Measurements from ENCODE around the gene B3GALNT1. TPM values are rescaled to one million over a fixed set of nuclear protein-coding genes. Genes with fewer than 3 reads are reported as not detected.

The B3GALNT1 gene
- total RNA-seq, 4 donors from 2014 or later: 1.6 to 6.1 (median 3.9) TPM

GRCh38 chr3:161067335-161067734 lies 37.8 kb downstream of the B3GALNT1 start:
- 60 to 71% methylated on average over 1 of the region's 1 CpG for WGBS, 2 donors (ENCODE audit: low coverage in 1 of 2)
- no peak overlapping the region for H3K27ac ChIP-seq

GRCh38 chr3:161066930-161067329 lies 38.2 kb downstream of the B3GALNT1 start:
- H3K4me1 ChIP-seq: peaks cover 0 to 7% (median 0%) of the 10 kb centered on the region in 3 donors
- H3K4me3 ChIP-seq: no peak overlapping the region
- H3K27me3 ChIP-seq: no peaks in the 10 kb centered on the region
- no peak overlapping the region for H3K27ac ChIP-seq
- no peaks in the 10 kb centered on the region for H3K9me3 ChIP-seq
- no peak for ATAC-seq
- WGBS, 2 donors (ENCODE audit: low coverage in 1 of 2): 84 to 100% methylated on average over 2 to 3 of the region's 3 CpGs
- TF ChIP-seq CTCF (IDR thresholded peaks at IDR 0.05) (no peak), EP300 (IDR thresholded peaks at IDR 0.05) (no peak), POLR2AphosphoS5 (IDR thresholded peaks at IDR 0.05) (no peak), POLR2A (IDR thresholded peaks at IDR 0.05) (no peak)
- H3K36me3 ChIP-seq: peaks cover 0 to 44% of the 10 kb centered on the region in 2 donors

More at GRCh38 chr3:161067335-161067734, 37.8 kb downstream of the B3GALNT1 start:
- Histone ChIP-seq H3K4me1 (peaks cover 0 to 7% (median 0%) of the 10 kb centered on the region in 3 donors), H3K4me3 (no peak overlapping the region), H3K36me3 (peaks cover 0 to 44% of the 10 kb centered on the region in 2 donors), H3K9me3 (no peaks in the 10 kb centered on the region), H3K27me3 (no peaks in the 10 kb centered on the region)
- no peak for TF ChIP-seq POLR2A (IDR thresholded peaks at IDR 0.05)
- TF ChIP-seq POLR2AphosphoS5 (IDR thresholded peaks at IDR 0.05): no peak
- no peak for TF ChIP-seq CTCF (IDR thresholded peaks at IDR 0.05)
- ATAC-seq: no peak

- ATAC-seq: no peak
- H3K4me3 ChIP-seq: no peak overlapping the region
- TF ChIP-seq CTCF (IDR thresholded peaks at IDR 0.05) (no peak), POLR2A (IDR thresholded peaks at IDR 0.05) (no peak), EP300 (IDR thresholded peaks at IDR 0.05) (no peak), POLR2AphosphoS5 (IDR thresholded peaks at IDR 0.05) (no peak)
- peaks cover 0 to 33% of the 10 kb centered on the region in 2 donors for H3K36me3 ChIP-seq
- 76 to 89% methylated on average over 3 to 5 of the region's 5 CpGs for WGBS, 2 donors (ENCODE audit: low coverage in 1 of 2)
- no peaks in the 10 kb centered on the region for H3K4me1 ChIP-seq
- H3K27me3 ChIP-seq: no peaks in the 10 kb centered on the region
- H3K9me3 ChIP-seq: no peaks in the 10 kb centered on the region
- H3K27ac ChIP-seq: no peak overlapping the region
Measured at GRCh38 chr3:161064413-161064812, 40.7 kb downstream of the B3GALNT1 start.

- Histone ChIP-seq H3K36me3 (no peaks in the 10 kb centered on the region), H3K4me3 (no peak overlapping the region), H3K27ac (no peak overlapping the region), H3K9me3 (no peaks in the 10 kb centered on the region), H3K27me3 (no peaks in the 10 kb centered on the region), H3K4me1 (no peaks in the 10 kb centered on the region)
- ATAC-seq: no peak
- no peak for TF ChIP-seq EP300 (IDR thresholded peaks at IDR 0.05)
- TF ChIP-seq CTCF (IDR thresholded peaks at IDR 0.05): no peak
- TF ChIP-seq POLR2A (IDR thresholded peaks at IDR 0.05): no peak
- TF ChIP-seq POLR2AphosphoS5 (IDR thresholded peaks at IDR 0.05): no peak
- 71 to 93% methylated on average over 4 to 5 of the region's 5 CpGs for WGBS, 2 donors (ENCODE audit: low coverage in 1 of 2)
Measured at GRCh38 chr3:161054860-161055604, 50.1 kb downstream of the B3GALNT1 start.

- ATAC-seq: no peak
- Histone ChIP-seq H3K27ac (no peak overlapping the region), H3K4me1 (no peaks in the 10 kb centered on the region), H3K9me3 (no peaks in the 10 kb centered on the region), H3K4me3 (no peak overlapping the region), H3K27me3 (no peaks in the 10 kb centered on the region), H3K36me3 (no peaks in the 10 kb centered on the region)
- no peak for TF ChIP-seq EP300 (IDR thresholded peaks at IDR 0.05)
- TF ChIP-seq CTCF (IDR thresholded peaks at IDR 0.05): no peak
- no peak for TF ChIP-seq POLR2A (IDR thresholded peaks at IDR 0.05)
- TF ChIP-seq POLR2AphosphoS5 (IDR thresholded peaks at IDR 0.05): no peak
- 85 to 92% methylated on average over 4 to 6 of the region's 6 CpGs for WGBS, 2 donors (ENCODE audit: low coverage in 1 of 2)
Measured at GRCh38 chr3:161051856-161052255, 53.3 kb downstream of the B3GALNT1 start.

Measured in gastroesophageal sphincter (tissue), 4 donors.